Omental fat pad (tissue), 4 donors: ENCODE measurements around the gene NBEA. TPM values are rescaled to one million over a fixed set of nuclear protein-coding genes. Genes with fewer than 3 reads are reported as not detected.
"Not testable (repeated sequence)": the region's sequence is repeated elsewhere in the genome, so short reads cannot be mapped to it uniquely, and the experiment has no call there.

Source experiments
- ATAC-seq: fragments of 150-250 bp; one replicate; pipeline ENCODE4 v1.9.1; 2016; ENCODE audit warnings: mild to moderate bottlenecking, moderate library complexity; ENCODE audit not compliant: low FRiP score
- DNase-seq: peaks from one replicate; pipeline ENCODE4 v3.0.0-alpha.2; 2019; ENCODE audit warnings: low spot score
- CTCF ChIP-seq, 3 donors: fragments of 450-650 bp; IDR thresholded peaks; one replicate each; pipeline ENCODE4 v1.5.1; 2016 to 2017; ENCODE audit warnings: antibody characterized with exemption in 3 of 3, mild to moderate bottlenecking in 3 of 3, moderate library complexity in 2 of 3
- total RNA-seq, 4 donors: library from RNA; depleted of rRNA; stranded (reverse); fragments of >200 nt; gene quantifications; one replicate each; pipeline ENCODE4 v1.1.0, GENCODE V29; 2016

The NBEA gene
- total RNA-seq, 4 donors from 2014 or later, result 4.3 to 10.7 (median 6.1) TPM

- TF ChIP-seq CTCF (IDR thresholded peaks at IDR 0.05), result no peak
- ATAC-seq (no peak), DNase-seq (no peak)
Measured at GRCh38 chr13:34951528-34951927, 9.5 kb downstream of the NBEA start.

- DNase-seq (no peak), ATAC-seq (no peak)
- no peak for TF ChIP-seq CTCF (IDR thresholded peaks at IDR 0.05)
Measured at GRCh38 chr13:34959489-34959888, 17.4 kb downstream of the NBEA start.

GRCh38 chr13:34964558-34964957 lies 22.5 kb downstream of the NBEA start:
- ATAC-seq, result no peak
- TF ChIP-seq CTCF (IDR thresholded peaks at IDR 0.05), result no peak
- no peak for DNase-seq

GRCh38 chr13:34967851-34968562 lies 25.9 kb downstream of the NBEA start:
- TF ChIP-seq CTCF (IDR thresholded peaks at IDR 0.05), result no peak
- ATAC-seq, result no peak

GRCh38 chr13:34969539-34969938 lies 27.5 kb downstream of the NBEA start:
- not testable (repeated sequence) for ATAC-seq

More at GRCh38 chr13:34967851-34968562, 25.9 kb downstream of the NBEA start:
- DNase-seq, result no peak

GRCh38 chr13:34970961-34971360 lies 28.9 kb downstream of the NBEA start:
- no peak for TF ChIP-seq CTCF (IDR thresholded peaks at IDR 0.05)
- ATAC-seq (no peak), DNase-seq (no peak)

More at GRCh38 chr13:34969539-34969938, 27.5 kb downstream of the NBEA start:
- not testable (repeated sequence) for DNase-seq

- TF ChIP-seq CTCF (IDR thresholded peaks at IDR 0.05), result no peak
- no peak for ATAC-seq
- DNase-seq, result no peak
Measured at GRCh38 chr13:34971473-34971872, 29.4 kb downstream of the NBEA start.

- not testable (repeated sequence) for DNase-seq, ATAC-seq
Measured at GRCh38 chr13:34985199-34985598, 43.1 kb downstream of the NBEA start.
